Karpas-422 (cell line): ENCODE measurements around the gene ABTB1. TPM values are rescaled to one million over a fixed set of nuclear protein-coding genes. Genes with fewer than 3 reads are reported as not detected.

Experiments
- DNase-seq: peaks from one replicate; pipeline ENCODE4 v3.0.0-alpha.2; 2015
- H2AFZ ChIP-seq: fragments of 200-600 bp; sonication (generic); 2 replicates; pipeline ENCODE4 v1.6.1; 2014; ENCODE audit warnings: antibody characterized with exemption, low read length, mixed read lengths
- H3K27ac ChIP-seq: fragments of 200-600 bp; sonication (generic); 2 replicates; pipeline ENCODE4 v1.5.1; 2014; ENCODE audit warnings: mild to moderate bottlenecking, low read length, moderate library complexity
- H3K27me3 ChIP-seq: fragments of 200-600 bp; sonication (generic); 2 replicates; pipeline ENCODE4 v1.6.1; 2014; ENCODE audit warnings: low read length, mixed read lengths
- H3K36me3 ChIP-seq: fragments of 200-600 bp; sonication (generic); 2 replicates; pipeline ENCODE4 v1.6.1; 2014; ENCODE audit warnings: low read length, mixed read lengths; ENCODE audit not compliant: insufficient read depth
- H3K4me1 ChIP-seq: fragments of 200-600 bp; sonication (generic); 2 replicates; pipeline ENCODE4 v1.6.1; 2014; ENCODE audit warnings: mild to moderate bottlenecking, low read length, mixed read lengths
- H3K4me2 ChIP-seq: fragments of 200-600 bp; sonication (generic); 2 replicates; pipeline ENCODE4 v1.6.1; 2014; ENCODE audit warnings: low read length, low read depth, mild to moderate bottlenecking; ENCODE audit not compliant: poor library complexity, severe bottlenecking
- H3K4me3 ChIP-seq: fragments of 200-600 bp; sonication (generic); 2 replicates; pipeline ENCODE4 v1.5.1; 2014; ENCODE audit warnings: mild to moderate bottlenecking, antibody characterized with exemption, low read length, mixed read lengths
- H3K79me2 ChIP-seq: fragments of 200-600 bp; sonication (generic); 2 replicates; pipeline ENCODE4 v1.6.1; 2014; ENCODE audit warnings: mild to moderate bottlenecking, low read length, mixed read lengths
- H3K9ac ChIP-seq: fragments of 200-600 bp; sonication (generic); 2 replicates; pipeline ENCODE4 v1.6.0; 2014; ENCODE audit warnings: low read length
- H3K9me2 ChIP-seq: fragments of 200-600 bp; sonication (generic), shearing (Covaris generic); replicated peaks from 2 replicates; pipeline ENCODE4 v1.6.0; 2014; ENCODE audit warnings: mild to moderate bottlenecking, low read length, moderate library complexity; ENCODE audit not compliant: insufficient read depth
- H3K9me3 ChIP-seq: fragments of 300-700, 200-600 bp; sonication (generic); 2 replicates; pipeline ENCODE4 v1.6.1; 2014; ENCODE audit warnings: low read length, mixed read lengths
- H4K20me1 ChIP-seq: fragments of 200-600 bp; sonication (generic); 2 replicates; pipeline ENCODE4 v1.6.1; 2014; ENCODE audit warnings: mild to moderate bottlenecking, antibody characterized with exemption, low read length, low read depth; ENCODE audit not compliant: insufficient read depth
- total RNA-seq: library from RNA; depleted of rRNA; stranded (reverse); fragments of >200 nt; shearing (Covaris generic); gene quantifications from 2 replicates; pipeline ENCODE4 v1.2.3, GENCODE V29; 2014; ENCODE audit warnings: low replicate concordance

The ABTB1 gene
- total RNA-seq, 1 experiment from 2014 or later, result 25.5 TPM

- no peaks in the 10 kb centered on the region for H3K9me2 ChIP-seq
- DNase-seq, result no peak
- no peak overlapping the region for H2AFZ ChIP-seq
- peak overlapping the region; percentile 30 for H3K4me2 ChIP-seq
- H3K4me3 ChIP-seq, result no peak overlapping the region
- peaks cover 49% of the 10 kb centered on the region for H3K4me1 ChIP-seq
- no peak overlapping the region for H3K27ac ChIP-seq
- no peaks in the 10 kb centered on the region for H4K20me1 ChIP-seq
- H3K9me3 ChIP-seq, result no peaks in the 10 kb centered on the region
- peaks cover 72% of the 10 kb centered on the region for H3K79me2 ChIP-seq
- no peaks in the 10 kb centered on the region for H3K36me3 ChIP-seq
- H3K9ac ChIP-seq, result peak overlapping the region; percentile 21; the same call in 1 of the 2 replicates
- H3K27me3 ChIP-seq, result no peaks in the 10 kb centered on the region
Observed at GRCh38 chr3:127632035-127632820, 40.5 kb upstream of the ABTB1 start.

- Histone ChIP-seq H2AFZ (no peak overlapping the region), H3K36me3 (no peaks in the 10 kb centered on the region), H3K9me3 (no peaks in the 10 kb centered on the region), H3K4me1 (peaks cover 49% of the 10 kb centered on the region), H3K27me3 (no peaks in the 10 kb centered on the region), H3K27ac (no peak overlapping the region), H3K4me3 (no peak overlapping the region), H3K79me2 (peaks cover 80% of the 10 kb centered on the region), H3K9me2 (no peaks in the 10 kb centered on the region), H4K20me1 (no peaks in the 10 kb centered on the region), H3K9ac (no peak overlapping the region), H3K4me2 (no peak overlapping the region)
- no peak for DNase-seq
Observed at GRCh38 chr3:127634653-127635052, 38.1 kb upstream of the ABTB1 start.

GRCh38 chr3:127637546-127637945, 35.2 kb upstream of the ABTB1 start:
- no peak overlapping the region for H3K4me2 ChIP-seq
- H3K79me2 ChIP-seq, result peaks cover 52% of the 10 kb centered on the region
- no peak overlapping the region for H2AFZ ChIP-seq
- no peaks in the 10 kb centered on the region for H3K36me3 ChIP-seq
- no peaks in the 10 kb centered on the region for H3K27me3 ChIP-seq
- no peaks in the 10 kb centered on the region for H3K9me2 ChIP-seq
- no peak overlapping the region for H3K4me3 ChIP-seq
- DNase-seq, result peak; percentile 50
- H3K4me1 ChIP-seq, result peaks cover 20% of the 10 kb centered on the region
- H3K9ac ChIP-seq, result no peak overlapping the region
- H3K9me3 ChIP-seq, result no peaks in the 10 kb centered on the region
- no peak overlapping the region for H3K27ac ChIP-seq
- no peaks in the 10 kb centered on the region for H4K20me1 ChIP-seq

- no peak overlapping the region for H2AFZ ChIP-seq
- no peak overlapping the region for H3K27ac ChIP-seq
- no peaks in the 10 kb centered on the region for H3K36me3 ChIP-seq
- H3K9me3 ChIP-seq, result no peaks in the 10 kb centered on the region
- no peak overlapping the region for H3K9ac ChIP-seq
- no peak for DNase-seq
- H3K4me2 ChIP-seq, result no peak overlapping the region
- H3K9me2 ChIP-seq, result no peaks in the 10 kb centered on the region
- H3K27me3 ChIP-seq, result no peaks in the 10 kb centered on the region
- no peaks in the 10 kb centered on the region for H4K20me1 ChIP-seq
- H3K4me1 ChIP-seq, result peaks cover 16% of the 10 kb centered on the region
- H3K79me2 ChIP-seq, result peaks cover 47% of the 10 kb centered on the region
- H3K4me3 ChIP-seq, result no peak overlapping the region
Observed at GRCh38 chr3:127637971-127638370, 34.8 kb upstream of the ABTB1 start.

- Histone ChIP-seq H3K9me2 (no peaks in the 10 kb centered on the region), H3K36me3 (no peaks in the 10 kb centered on the region), H3K9me3 (no peaks in the 10 kb centered on the region), H3K4me2 (no peak overlapping the region), H3K9ac (no peak overlapping the region), H3K4me1 (peaks cover 9% of the 10 kb centered on the region), H2AFZ (no peak overlapping the region), H4K20me1 (no peaks in the 10 kb centered on the region), H3K4me3 (no peak overlapping the region), H3K27ac (no peak overlapping the region), H3K79me2 (peaks cover 36% of the 10 kb centered on the region), H3K27me3 (no peaks in the 10 kb centered on the region)
- DNase-seq, result no peak
Observed at GRCh38 chr3:127639173-127640041, 33.3 kb upstream of the ABTB1 start.

- Histone ChIP-seq H3K4me3 (no peak overlapping the region), H3K27me3 (no peaks in the 10 kb centered on the region), H2AFZ (no peak overlapping the region), H3K79me2 (peaks cover 33% of the 10 kb centered on the region), H3K4me1 (peaks cover 8% of the 10 kb centered on the region), H3K36me3 (no peaks in the 10 kb centered on the region), H3K9me3 (no peaks in the 10 kb centered on the region), H3K9me2 (no peaks in the 10 kb centered on the region), H3K4me2 (no peak overlapping the region), H3K27ac (no peak overlapping the region), H4K20me1 (no peaks in the 10 kb centered on the region), H3K9ac (no peak overlapping the region)
- no peak for DNase-seq
Observed at GRCh38 chr3:127640042-127640355, 32.8 kb upstream of the ABTB1 start.

GRCh38 chr3:127644641-127645370, 27.9 kb upstream of the ABTB1 start:
- H3K4me3 ChIP-seq, result no peak overlapping the region
- DNase-seq, result no peak
- H3K9me2 ChIP-seq, result no peaks in the 10 kb centered on the region
- no peak overlapping the region for H3K27ac ChIP-seq
- H3K9me3 ChIP-seq, result no peaks in the 10 kb centered on the region
- H2AFZ ChIP-seq, result no peak overlapping the region
- no peak overlapping the region for H3K4me2 ChIP-seq
- no peaks in the 10 kb centered on the region for H3K79me2 ChIP-seq
- H3K27me3 ChIP-seq, result no peaks in the 10 kb centered on the region
- no peaks in the 10 kb centered on the region for H3K36me3 ChIP-seq
- no peaks in the 10 kb centered on the region for H3K4me1 ChIP-seq
- H3K9ac ChIP-seq, result no peak overlapping the region
- no peaks in the 10 kb centered on the region for H4K20me1 ChIP-seq
